Tibial nerve (tissue), 3 donors: Measurements from ENCODE around the gene AGBL1.

Experiments
- CTCF ChIP-seq, 5 experiments: fragments of 200-600 bp in 3 of 5; fragments of 450-650 bp in 2 of 5; sonication (generic) in 3 of 5; IDR thresholded peaks; one replicate each; pipeline ENCODE4 v1.5.1; 2016 to 2019; ENCODE audit warnings: antibody characterized with exemption in 5 of 5, mild to moderate bottlenecking in 3 of 5, moderate library complexity in 2 of 5
- POLR2A ChIP-seq, 2 donors: fragments of 450-650 bp; IDR thresholded peaks; one replicate each; pipeline ENCODE4 v1.6.1; 2017; ENCODE audit warnings: antibody characterized with exemption in 2 of 2, mild to moderate bottlenecking in 2 of 2, moderate library complexity in 2 of 2

- TF ChIP-seq CTCF (IDR thresholded peaks at IDR 0.05) (no peak), POLR2A (IDR thresholded peaks at IDR 0.05) (no peak)
Observed at GRCh38 chr15:86802244-86802643, 722.6 kb downstream of the AGBL1 start.
